Fibroblast of gingiva (primary cell): Measurements from ENCODE around the gene RNASEH2C.
"Not testable (repeated sequence)": the region's sequence is repeated elsewhere in the genome, so short reads cannot be mapped to it uniquely, and the experiment has no call there.

ENCODE experiments used
- DNase-seq: peaks from one replicate; pipeline ENCODE4 v3.0.0-alpha.2; 2011; ENCODE audit warnings: low read depth

The RNASEH2C gene

DNA sequence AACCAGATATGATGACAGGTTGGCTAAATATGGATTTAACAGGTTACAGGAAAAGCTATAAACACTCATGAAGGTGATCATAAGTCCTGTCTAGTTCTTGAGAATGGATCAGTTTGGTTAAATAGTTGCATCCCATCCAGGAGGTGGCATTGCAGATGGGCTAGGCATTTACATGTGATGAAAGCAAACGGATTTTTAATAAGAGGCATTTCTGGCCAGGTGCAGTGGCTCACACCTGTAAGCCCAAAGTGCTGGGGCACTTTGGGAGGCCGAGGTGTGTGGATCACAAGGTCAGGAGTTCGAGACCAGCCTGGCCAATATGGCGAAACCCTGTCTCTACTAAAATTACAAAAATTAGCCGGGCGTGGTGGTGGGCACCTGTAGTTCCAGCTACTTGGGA lies 37.1 kb downstream of the RNASEH2C start:
- not testable (repeated sequence) for DNase-seq

DNA sequence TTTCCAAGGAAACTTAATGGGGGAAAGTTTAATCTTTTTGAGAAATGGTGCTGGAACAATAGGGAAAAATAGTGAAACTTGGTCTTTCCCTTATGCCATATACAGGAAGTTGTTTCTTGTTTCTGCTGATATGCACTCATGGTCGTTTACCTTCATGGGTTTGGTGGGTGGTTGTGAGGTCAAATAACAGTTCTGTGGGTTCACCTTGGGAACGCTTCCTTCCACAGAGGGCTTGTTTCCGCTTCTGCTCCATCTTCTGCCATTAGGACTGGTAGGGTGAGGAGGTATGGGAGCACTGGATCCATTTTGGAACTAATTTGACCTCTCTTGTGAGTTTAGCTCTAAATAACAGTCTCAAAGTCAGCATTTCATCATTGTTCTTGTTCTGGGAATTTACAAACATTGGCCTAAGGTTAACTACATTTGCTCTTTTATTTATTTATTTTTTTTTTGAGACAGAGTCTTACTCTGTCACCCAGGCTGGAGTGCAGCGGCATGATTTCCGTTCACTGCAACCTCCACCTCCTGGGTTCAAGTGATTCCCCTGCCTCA lies 40.3 kb downstream of the RNASEH2C start:
- no peak for DNase-seq

DNA sequence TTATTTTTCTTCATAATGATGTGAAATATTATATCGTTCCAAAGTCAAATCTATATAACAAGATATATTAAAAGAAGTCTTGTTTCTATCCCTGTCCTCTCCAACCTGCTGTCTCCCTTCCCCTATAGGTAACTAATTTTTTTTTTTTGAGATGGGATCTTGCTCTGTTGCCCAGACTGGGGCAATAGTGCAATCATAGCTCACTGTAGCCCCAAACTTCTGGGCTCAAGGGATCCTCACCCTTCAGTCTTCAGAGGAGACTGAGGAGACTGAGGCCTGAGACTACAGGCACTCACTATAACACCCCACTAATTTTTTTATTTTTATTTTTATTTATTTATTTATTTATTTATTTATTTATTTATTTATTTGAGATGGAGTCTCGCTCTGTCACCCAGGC lies 47.6 kb downstream of the RNASEH2C start:
- no peak for DNase-seq

DNA sequence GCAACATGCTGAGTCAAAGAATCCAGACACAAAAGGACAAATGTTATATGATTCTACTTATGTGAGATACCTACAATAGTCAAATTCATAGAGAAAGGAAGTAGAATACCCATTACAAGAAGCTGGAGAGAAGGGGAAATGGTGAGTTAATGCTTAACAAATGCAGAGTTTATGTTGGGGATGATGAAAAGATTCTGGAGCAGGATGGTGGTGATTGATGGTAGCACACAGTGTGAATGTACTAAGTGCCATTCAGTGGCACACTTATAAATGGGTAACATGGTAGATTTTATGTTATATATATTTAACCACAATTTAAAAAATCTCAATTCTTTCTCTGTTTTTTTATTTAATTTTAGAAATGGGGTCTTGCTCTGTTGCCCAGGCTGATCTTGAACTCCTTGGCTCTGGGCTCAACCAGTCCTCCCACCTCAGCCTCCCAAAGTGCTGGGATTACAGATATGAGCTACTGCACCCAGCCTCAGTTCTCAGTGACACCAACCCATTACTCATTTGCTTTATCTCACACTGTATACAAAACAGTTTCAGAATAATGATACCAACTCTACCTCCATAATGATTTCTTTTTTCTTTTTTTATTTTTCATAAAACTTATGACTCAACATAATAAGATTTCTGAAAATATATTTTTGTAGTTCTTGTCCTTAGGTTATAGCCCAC lies 48.3 kb downstream of the RNASEH2C start:
- no peak for DNase-seq
